Astrocyte (in vitro differentiated cells and primary cell): Measurements from ENCODE around the gene ASF1B. TPM values are rescaled to one million over a fixed set of nuclear protein-coding genes. Genes with fewer than 3 reads are reported as not detected.
"Not testable (repeated sequence)": the region's sequence is repeated elsewhere in the genome, so short reads cannot be mapped to it uniquely, and the experiment has no call there.

ENCODE experiments used
- DNase-seq: peaks from one replicate; pipeline ENCODE4 v3.0.0-alpha.2; 2010; ENCODE audit warnings: low read depth
- FAIRE-seq: peaks from 2 replicates; lab custom pipeline; 2011; peaks lifted over from hg19 to GRCh38; lab: Jason Lieb, UNC
- H2AFZ ChIP-seq: 2 replicates; pipeline ENCODE4 v1.6.0; 2012; ENCODE audit warnings: low read depth, low read length, inconsistent platforms
- H3K27ac ChIP-seq: 2 replicates; pipeline ENCODE4 v1.5.1; 2011; ENCODE audit warnings: low read depth, low read length, inconsistent platforms
- H3K27me3 ChIP-seq: 2 replicates; pipeline ENCODE4 v1.6.0; 2011; ENCODE audit warnings: low read length, inconsistent platforms; ENCODE audit not compliant: insufficient read depth
- H3K36me3 ChIP-seq: 2 replicates; pipeline ENCODE4 v1.5.1; 2011; ENCODE audit warnings: low read length, inconsistent platforms; ENCODE audit not compliant: insufficient read depth
- H3K4me1 ChIP-seq: 2 replicates; pipeline ENCODE4 v1.5.1; 2011; ENCODE audit warnings: low read length, inconsistent platforms; ENCODE audit not compliant: insufficient read depth
- H3K4me2 ChIP-seq: 2 replicates; pipeline ENCODE4 v1.6.0; 2012; ENCODE audit warnings: low read length, inconsistent platforms
- H3K4me3 ChIP-seq: 2 replicates; pipeline ENCODE4 v1.5.1; 2011; ENCODE audit warnings: low read depth, mild to moderate bottlenecking, low read length, inconsistent platforms; ENCODE audit not compliant: insufficient read depth
- H3K79me2 ChIP-seq: 2 replicates; pipeline ENCODE4 v1.6.0; 2012; ENCODE audit warnings: mild to moderate bottlenecking, low read length, inconsistent platforms; ENCODE audit not compliant: insufficient read depth
- H3K9ac ChIP-seq: 2 replicates; pipeline ENCODE4 v1.6.0; 2012; ENCODE audit warnings: mild to moderate bottlenecking, low read length, inconsistent platforms
- H3K9me3 ChIP-seq: 2 replicates; pipeline ENCODE4 v1.5.1; 2012; ENCODE audit warnings: low read depth, mild to moderate bottlenecking, low read length, inconsistent platforms; ENCODE audit not compliant: insufficient read depth
- H4K20me1 ChIP-seq: 2 replicates; pipeline ENCODE4 v1.6.0; 2012; ENCODE audit warnings: low read length, inconsistent platforms; ENCODE audit not compliant: insufficient read depth
- H3K27ac Mint-ChIP-seq: one replicate; pipeline ENCODE4 v1.8.0; 2021; ENCODE audit warnings: mild to moderate bottlenecking, mixed read lengths; ENCODE audit not compliant: unreplicated experiment
- H3K27me3 Mint-ChIP-seq: one replicate; pipeline ENCODE4 v1.8.0; 2021; ENCODE audit warnings: low read depth, mixed read lengths; ENCODE audit not compliant: unreplicated experiment
- H3K36me3 Mint-ChIP-seq: one replicate; pipeline ENCODE4 v1.8.0; 2021; ENCODE audit warnings: low read depth, mixed read lengths; ENCODE audit not compliant: unreplicated experiment
- H3K4me1 Mint-ChIP-seq: one replicate; pipeline ENCODE4 v1.8.0; 2021; ENCODE audit warnings: low read depth, mixed read lengths; ENCODE audit not compliant: unreplicated experiment
- H3K4me3 Mint-ChIP-seq: one replicate; pipeline ENCODE4 v1.8.0; 2021; ENCODE audit warnings: mild to moderate bottlenecking, moderate library complexity, mixed read lengths; ENCODE audit not compliant: unreplicated experiment
- H3K9me3 Mint-ChIP-seq: one replicate; pipeline ENCODE4 v1.8.0; 2021; ENCODE audit warnings: mild to moderate bottlenecking, mixed read lengths; ENCODE audit not compliant: unreplicated experiment
- CTCF ChIP-seq: IDR thresholded peaks from 2 replicates; pipeline ENCODE4 v1.5.1; 2011; ENCODE audit warnings: low read depth, mild to moderate bottlenecking, inconsistent platforms, low read length, moderate library complexity; ENCODE audit not compliant: insufficient read depth
- EZH2 ChIP-seq: IDR thresholded peaks from 2 replicates; pipeline ENCODE4 v1.6.1; 2012; ENCODE audit warnings: mild to moderate bottlenecking, low read length, inconsistent platforms; ENCODE audit not compliant: insufficient read depth
- total RNA-seq: library from RNA; stranded (reverse); gene quantifications from 2 replicates; pipeline ENCODE4 v1.2.1, GENCODE V29; 2021

ASF1B gene
- total RNA-seq, 1 donor from 2014 or later: 1.9 TPM

- Histone ChIP-seq H3K9me3 (no peaks in the 10 kb centered on the region), H3K4me2 (peak overlapping the region; percentile 15), H3K4me1 (peaks cover 10% of the 10 kb centered on the region), H3K4me3 (no peak overlapping the region), H3K27me3 (no peaks in the 10 kb centered on the region), H3K27ac (no peak overlapping the region), H4K20me1 (peaks cover 31% of the 10 kb centered on the region), H3K9ac (peak overlapping the region; percentile 31), H2AFZ (peak overlapping the region; percentile 47), H3K36me3 (no peaks in the 10 kb centered on the region), H3K79me2 (peaks cover 9% of the 10 kb centered on the region)
- Mint-ChIP-seq H3K4me3 (no peak overlapping the region), H3K4me1 (peaks cover 22% of the 10 kb centered on the region), H3K36me3 (peaks cover 5% of the 10 kb centered on the region), H3K27ac (peak overlapping the region; percentile 69), H3K9me3 (no peaks in the 10 kb centered on the region), H3K27me3 (no peaks in the 10 kb centered on the region)
- no peak for TF ChIP-seq EZH2
- TF ChIP-seq CTCF: peak; percentile 72
- FAIRE-seq: no peak
- DNase-seq: peak; percentile 22
Observed at GRCh38 chr19:14147797-14148605, 11.6 kb upstream of the ASF1B start.

- no peaks in the 10 kb centered on the region for H3K9me3 Mint-ChIP-seq
- H3K27ac ChIP-seq: no peak overlapping the region
- no peaks in the 10 kb centered on the region for H3K9me3 ChIP-seq
- H3K4me2 ChIP-seq: peak overlapping the region; percentile 6
- H3K4me1 Mint-ChIP-seq: peaks cover 22% of the 10 kb centered on the region
- no peak overlapping the region for H3K9ac ChIP-seq
- H3K36me3 ChIP-seq: no peaks in the 10 kb centered on the region
- DNase-seq (peak; percentile 73), FAIRE-seq (no peak)
- H3K36me3 Mint-ChIP-seq: peaks cover 3% of the 10 kb centered on the region
- H3K27me3 ChIP-seq: no peaks in the 10 kb centered on the region
- H2AFZ ChIP-seq: no peak overlapping the region
- peak overlapping the region; percentile 96 for H3K27ac Mint-ChIP-seq
- H4K20me1 ChIP-seq: peaks cover 36% of the 10 kb centered on the region
- H3K79me2 ChIP-seq: peaks cover 9% of the 10 kb centered on the region
- no peak overlapping the region for H3K4me3 Mint-ChIP-seq
- H3K4me1 ChIP-seq: peaks cover 10% of the 10 kb centered on the region
- TF ChIP-seq EZH2: no peak
- TF ChIP-seq CTCF: no peak
- H3K4me3 ChIP-seq: no peak overlapping the region
- no peaks in the 10 kb centered on the region for H3K27me3 Mint-ChIP-seq
Observed at GRCh38 chr19:14146789-14147216, 10.4 kb upstream of the ASF1B start.

- not testable (repeated sequence) for H3K9me3 Mint-ChIP-seq, H3K4me2 ChIP-seq, H3K9me3 ChIP-seq, H3K27me3 ChIP-seq, H3K9ac ChIP-seq, FAIRE-seq, H3K36me3 ChIP-seq, H3K4me3 ChIP-seq, H3K27me3 Mint-ChIP-seq, DNase-seq, H3K36me3 Mint-ChIP-seq, H2AFZ ChIP-seq, H3K4me1 ChIP-seq, H3K27ac ChIP-seq, H3K79me2 ChIP-seq
- Mint-ChIP-seq H3K4me1 (peaks cover 22% of the 10 kb centered on the region), H3K27ac (peak overlapping the region; percentile 96), H3K4me3 (peak overlapping the region; percentile 27)
- peaks cover 32% of the 10 kb centered on the region for H4K20me1 ChIP-seq
Observed at GRCh38 chr19:14146169-14146568, 9.8 kb upstream of the ASF1B start.
